ENCODE results near the gene PEX16. TPM values are rescaled to one million over a fixed set of nuclear protein-coding genes. Genes with fewer than 3 reads are reported as not detected.
A peak's percentile ranks its signal among the peaks of the same experiment; 100 is the strongest.

The PEX16 gene
- total and polyA plus RNA-seq, 5 donors = 14.3 to 17.7 (median 16.7) TPM

- Histone ChIP-seq H3K9me3 (ENCODE audit: control insufficient read depth, low read length) (no peaks in the 10 kb centered on the region), H3K27ac (ENCODE audit: low read length) (no peak overlapping the region), H3K27me3 (ENCODE audit: control insufficient read depth, insufficient read depth) (no peaks in the 10 kb centered on the region), H3K4me1 (ENCODE audit: control insufficient read depth, insufficient read depth, low read length) (no peaks in the 10 kb centered on the region), H3K4me3 (ENCODE audit: low read length) (no peak overlapping the region)
- 92% methylated on average over 4 of the region's 4 CpGs for WGBS
- intact Hi-C loops (cut with DNase I) = no loop called here
- ATAC-seq (no peak), DNase-seq (no peak)
These were observed 23.6 kb upstream of the PEX16 start for GRCh38 chr11:45941285-45941684.

- ATAC-seq (no peak), DNase-seq (no peak)
- H3K9me3 ChIP-seq (ENCODE audit: control insufficient read depth, low read length) = no peaks in the 10 kb centered on the region
- no peaks in the 10 kb centered on the region for H3K27me3 ChIP-seq (ENCODE audit: control insufficient read depth, insufficient read depth)
- H3K27ac ChIP-seq (ENCODE audit: low read length) = no peak overlapping the region
- no peaks in the 10 kb centered on the region for H3K4me1 ChIP-seq (ENCODE audit: control insufficient read depth, insufficient read depth, low read length)
- 73% methylated on average over 2 of the region's 2 CpGs for WGBS
- H3K4me3 ChIP-seq (ENCODE audit: low read length) = no peak overlapping the region
- intact Hi-C loops (cut with DNase I) = no loop called here
These were observed 22.2 kb upstream of the PEX16 start for GRCh38 chr11:45939836-45940235.

GRCh38 chr11:45937916-45938315, 20.2 kb upstream of the PEX16 start:
- DNase-seq (no peak), ATAC-seq (no peak)
- Histone ChIP-seq H3K4me3 (ENCODE audit: low read length) (no peak overlapping the region), H3K9me3 (ENCODE audit: control insufficient read depth, low read length) (no peaks in the 10 kb centered on the region), H3K4me1 (ENCODE audit: control insufficient read depth, insufficient read depth, low read length) (no peaks in the 10 kb centered on the region), H3K27me3 (ENCODE audit: control insufficient read depth, insufficient read depth) (no peaks in the 10 kb centered on the region), H3K27ac (ENCODE audit: low read length) (no peak overlapping the region)
- intact Hi-C loops (cut with DNase I) = no loop called here
- 92% methylated on average over 10 of the region's 10 CpGs for WGBS

- WGBS = 67% methylated on average over 4 of the region's 4 CpGs
- H3K4me3 ChIP-seq (ENCODE audit: low read length) = no peak overlapping the region
- H3K27ac ChIP-seq (ENCODE audit: low read length) = no peak overlapping the region
- no peaks in the 10 kb centered on the region for H3K4me1 ChIP-seq (ENCODE audit: control insufficient read depth, insufficient read depth, low read length)
- DNase-seq (no peak), ATAC-seq (no peak)
- no peaks in the 10 kb centered on the region for H3K27me3 ChIP-seq (ENCODE audit: control insufficient read depth, insufficient read depth)
- intact Hi-C loops (cut with DNase I) = no loop called here
- no peaks in the 10 kb centered on the region for H3K9me3 ChIP-seq (ENCODE audit: control insufficient read depth, low read length)
These were observed 18.9 kb upstream of the PEX16 start for GRCh38 chr11:45936511-45937054.

GRCh38 chr11:45935349-45936064, 17.8 kb upstream of the PEX16 start:
- Histone ChIP-seq H3K4me3 (ENCODE audit: low read length) (no peak overlapping the region), H3K9me3 (ENCODE audit: control insufficient read depth, low read length) (no peaks in the 10 kb centered on the region), H3K27me3 (ENCODE audit: control insufficient read depth, insufficient read depth) (no peaks in the 10 kb centered on the region), H3K4me1 (ENCODE audit: control insufficient read depth, insufficient read depth, low read length) (no peaks in the 10 kb centered on the region), H3K27ac (ENCODE audit: low read length) (no peak overlapping the region)
- intact Hi-C loops (cut with DNase I) = no loop called here
- no peak for DNase-seq
- ATAC-seq = no peak
- WGBS = 93% methylated on average over 8 of the region's 8 CpGs

- Histone ChIP-seq H3K4me3 (ENCODE audit: low read length) (no peak overlapping the region), H3K4me1 (ENCODE audit: control insufficient read depth, insufficient read depth, low read length) (no peaks in the 10 kb centered on the region), H3K27me3 (ENCODE audit: control insufficient read depth, insufficient read depth) (no peaks in the 10 kb centered on the region), H3K9me3 (ENCODE audit: control insufficient read depth, low read length) (no peaks in the 10 kb centered on the region), H3K27ac (ENCODE audit: low read length) (no peak overlapping the region)
- no peak for DNase-seq
- WGBS = 76% methylated on average over 12 of the region's 12 CpGs
- no peak for ATAC-seq
- intact Hi-C loops (cut with DNase I) = no loop called here
These were observed 17.1 kb upstream of the PEX16 start for GRCh38 chr11:45934580-45935318.

- Histone ChIP-seq H3K27me3 (ENCODE audit: control insufficient read depth, insufficient read depth) (no peaks in the 10 kb centered on the region), H3K9me3 (ENCODE audit: control insufficient read depth, low read length) (no peaks in the 10 kb centered on the region), H3K4me1 (ENCODE audit: control insufficient read depth, insufficient read depth, low read length) (no peaks in the 10 kb centered on the region), H3K4me3 (ENCODE audit: low read length) (no peak overlapping the region), H3K27ac (ENCODE audit: low read length) (no peak overlapping the region)
- no peak for ATAC-seq
- intact Hi-C loops (cut with DNase I) = no loop called here
- DNase-seq = peak in 2 of 3 donors; percentile 37 to 43
- 92% methylated on average over 21 of the region's 21 CpGs for WGBS
These were observed 16.3 kb upstream of the PEX16 start for GRCh38 chr11:45933846-45934579.

- intact Hi-C loops (cut with DNase I) = no loop called here
These were observed 15.6 kb upstream of the PEX16 start for GRCh38 chr11:45933131-45933831.

GRCh38 chr11:45932217-45932616, 14.5 kb upstream of the PEX16 start:
- no peak overlapping the region for H3K27ac ChIP-seq (ENCODE audit: low read length)
- no peaks in the 10 kb centered on the region for H3K27me3 ChIP-seq (ENCODE audit: control insufficient read depth, insufficient read depth)
- intact Hi-C loops (cut with DNase I) = no loop called here
- no peak overlapping the region for H3K4me3 ChIP-seq (ENCODE audit: low read length)
- H3K4me1 ChIP-seq (ENCODE audit: control insufficient read depth, insufficient read depth, low read length) = no peaks in the 10 kb centered on the region
- H3K9me3 ChIP-seq (ENCODE audit: control insufficient read depth, low read length) = no peaks in the 10 kb centered on the region
- ATAC-seq = no peak
- WGBS = 89% methylated on average over 8 of the region's 8 CpGs
- DNase-seq = no peak

More at GRCh38 chr11:45933131-45933831, 15.6 kb upstream of the PEX16 start:
- no peak overlapping the region for H3K27ac ChIP-seq (ENCODE audit: low read length)
- H3K4me3 ChIP-seq (ENCODE audit: low read length) = no peak overlapping the region
- ATAC-seq (no peak), DNase-seq (peak in 1 of 3 donors; percentile 29)
- H3K4me1 ChIP-seq (ENCODE audit: control insufficient read depth, insufficient read depth, low read length) = no peaks in the 10 kb centered on the region
- 79% methylated on average over 15 of the region's 15 CpGs for WGBS
- H3K9me3 ChIP-seq (ENCODE audit: control insufficient read depth, low read length) = no peaks in the 10 kb centered on the region
- H3K27me3 ChIP-seq (ENCODE audit: control insufficient read depth, insufficient read depth) = no peaks in the 10 kb centered on the region

- H3K27ac ChIP-seq (ENCODE audit: low read length) = no peak overlapping the region
- no peaks in the 10 kb centered on the region for H3K27me3 ChIP-seq (ENCODE audit: control insufficient read depth, insufficient read depth)
- 82% methylated on average over 10 of the region's 10 CpGs for WGBS
- ATAC-seq = no peak
- peak in 1 of 3 donors; percentile 20 for DNase-seq
- intact Hi-C loops (cut with DNase I) = no loop called here
- H3K4me3 ChIP-seq (ENCODE audit: low read length) = no peak overlapping the region
- no peaks in the 10 kb centered on the region for H3K9me3 ChIP-seq (ENCODE audit: control insufficient read depth, low read length)
- H3K4me1 ChIP-seq (ENCODE audit: control insufficient read depth, insufficient read depth, low read length) = no peaks in the 10 kb centered on the region
These were observed 14.1 kb upstream of the PEX16 start for GRCh38 chr11:45931739-45932138.

Data from right cardiac atrium (tissue), 5 donors.